Duodenal mucosa (tissue), 2 donors: ENCODE data around the gene SLC35G1.

Source experiments
- H3K27ac ChIP-seq: one replicate; pipeline ENCODE4 v1.7.0; 2013; ENCODE audit warnings: low read depth, low read length
- H3K27me3 ChIP-seq, 2 donors: one replicate each; pipeline ENCODE4 v1.7.0; 2013; ENCODE audit warnings: low read length in 2 of 2, control low read depth in 1 of 2; ENCODE audit not compliant: insufficient read depth in 2 of 2, control insufficient read depth in 1 of 2
- H3K36me3 ChIP-seq, 2 donors: one replicate each; pipeline ENCODE4 v1.7.0; 2013; ENCODE audit warnings: low read length in 2 of 2, control low read depth in 1 of 2; ENCODE audit not compliant: insufficient read depth in 2 of 2, control insufficient read depth in 1 of 2
- H3K4me1 ChIP-seq, 2 donors: one replicate each; pipeline ENCODE4 v1.7.0; 2013; ENCODE audit warnings: low read length in 2 of 2, control low read depth in 1 of 2; ENCODE audit not compliant: insufficient read depth in 2 of 2, control insufficient read depth in 1 of 2
- H3K4me3 ChIP-seq, 2 donors: one replicate each; pipeline ENCODE4 v1.7.0; 2013; ENCODE audit warnings: low read length in 2 of 2, low read depth in 1 of 2
- H3K9ac ChIP-seq, 2 donors: one replicate each; pipeline ENCODE4 v1.7.0; 2013; ENCODE audit warnings: low read length in 2 of 2, low read depth in 1 of 2
- H3K9me3 ChIP-seq, 2 donors: one replicate each; pipeline ENCODE4 v1.7.0; 2013; ENCODE audit warnings: low read length in 2 of 2, control low read depth in 1 of 2; ENCODE audit not compliant: control insufficient read depth in 1 of 2

SLC35G1 gene

DNA sequence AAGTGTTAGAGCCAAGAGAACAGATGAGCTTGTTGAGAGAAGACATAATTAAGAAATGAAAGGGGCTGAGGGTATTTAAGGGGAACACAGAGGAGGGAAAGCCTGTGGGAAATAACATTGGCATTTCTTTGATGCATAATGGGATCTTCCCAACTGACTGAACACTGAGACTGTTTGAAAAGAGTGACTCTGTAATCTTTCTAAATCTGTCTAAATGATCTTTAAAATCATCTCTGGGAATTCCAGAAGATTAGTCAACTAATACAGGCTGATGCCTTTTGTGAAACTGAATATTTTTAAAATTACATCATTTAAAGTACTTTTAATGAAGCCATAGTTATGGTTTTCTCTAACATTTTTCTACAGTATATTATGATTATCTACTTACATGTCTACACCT is 17.4 kb upstream of the SLC35G1 start:
- peaks cover 15 to 29% of the 10 kb centered on the region in 2 donors for H3K4me1 ChIP-seq
- no peaks in the 10 kb centered on the region for H3K27me3 ChIP-seq
- no peak overlapping the region for H3K4me3 ChIP-seq
- H3K9ac ChIP-seq = no peak overlapping the region
- no peaks in the 10 kb centered on the region for H3K9me3 ChIP-seq
- no peak overlapping the region for H3K27ac ChIP-seq
- H3K36me3 ChIP-seq = no peaks in the 10 kb centered on the region

DNA sequence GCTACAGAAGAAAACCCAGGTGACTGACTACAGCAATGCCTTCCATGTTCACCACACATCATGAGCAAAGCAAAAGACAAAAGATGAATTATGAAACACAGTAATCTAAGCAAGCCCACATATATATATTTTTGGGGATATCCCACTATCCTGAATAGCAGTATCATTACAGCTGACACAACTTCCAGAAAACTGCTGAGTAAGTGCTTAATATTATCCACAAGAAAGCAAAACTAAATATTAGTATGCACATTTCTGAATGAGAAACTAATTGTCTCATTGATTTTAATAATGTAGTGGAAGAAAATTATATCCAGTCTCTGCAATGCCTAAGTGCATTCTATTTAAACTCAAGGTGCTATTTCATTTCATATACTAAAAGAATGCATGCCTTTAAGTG is 14.5 kb upstream of the SLC35G1 start:
- Histone ChIP-seq H3K27me3 (no peaks in the 10 kb centered on the region), H3K27ac (no peak overlapping the region), H3K4me1 (peaks cover 0 to 5% of the 10 kb centered on the region in 2 donors), H3K9me3 (no peaks in the 10 kb centered on the region), H3K9ac (no peak overlapping the region), H3K36me3 (no peaks in the 10 kb centered on the region), H3K4me3 (no peak overlapping the region)

- Histone ChIP-seq H3K27ac (no peak overlapping the region), H3K27me3 (no peaks in the 10 kb centered on the region), H3K36me3 (no peaks in the 10 kb centered on the region), H3K9ac (peak overlapping the region; percentile 53 to 90), H3K4me1 (peaks cover 23 to 38% of the 10 kb centered on the region in 2 donors), H3K4me3 (peak overlapping the region; percentile 90 to 93), H3K9me3 (no peaks in the 10 kb centered on the region)
Measured at GRCh38 chr10:93894516-93895378, 969 bp downstream of the SLC35G1 start.

GRCh38 chr10:93897070-93897780 is 3.4 kb downstream of the SLC35G1 start:
- Histone ChIP-seq H3K9ac (peak overlapping the region in 1 of 2 donors; percentile 21), H3K36me3 (peaks cover 0 to 10% of the 10 kb centered on the region in 2 donors), H3K4me3 (peak overlapping the region; percentile 26 to 90), H3K9me3 (no peaks in the 10 kb centered on the region), H3K27ac (no peak overlapping the region), H3K27me3 (no peaks in the 10 kb centered on the region), H3K4me1 (peaks cover 23 to 40% of the 10 kb centered on the region in 2 donors)

DNA sequence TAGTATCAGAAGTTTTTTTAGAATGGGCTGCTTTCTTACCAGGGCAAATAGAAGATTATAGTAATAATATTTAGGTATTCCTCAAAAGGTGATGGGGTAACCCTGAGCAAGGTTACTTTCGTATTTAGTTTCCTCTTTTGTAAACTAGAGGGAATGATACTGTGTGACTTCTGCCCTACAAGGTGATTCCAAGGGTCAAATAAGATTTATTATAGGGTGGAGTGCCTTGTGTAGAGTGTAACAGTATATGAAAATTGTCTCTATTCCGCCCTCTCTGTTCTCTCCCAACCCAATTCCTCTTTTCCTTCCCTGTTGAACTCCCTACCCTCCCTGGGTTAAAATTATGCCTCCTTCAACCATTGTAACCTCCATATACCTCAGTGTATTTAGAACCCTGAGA is 5.3 kb downstream of the SLC35G1 start:
- H3K27ac ChIP-seq = no peak overlapping the region
- peaks cover 23 to 40% of the 10 kb centered on the region in 2 donors for H3K4me1 ChIP-seq

DNA sequence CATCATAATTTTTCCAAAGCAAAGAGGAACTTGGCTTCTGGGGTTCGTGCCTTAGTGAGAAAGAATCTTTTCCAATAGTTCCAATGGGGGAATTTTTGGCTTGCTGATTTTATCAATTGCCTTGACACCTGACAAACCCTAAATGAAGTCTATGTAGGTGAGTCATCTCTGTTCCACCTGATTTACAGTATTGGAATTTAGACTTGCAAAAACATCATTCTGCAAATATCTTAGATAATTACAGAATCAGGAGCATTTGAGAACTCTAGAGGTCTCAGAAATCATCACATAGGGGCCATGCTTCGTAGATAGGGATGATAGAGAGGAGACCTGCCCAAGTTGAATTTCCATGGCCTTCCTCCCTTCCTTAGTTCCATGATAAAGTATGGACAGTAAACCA is 9.3 kb downstream of the SLC35G1 start:
- Histone ChIP-seq H3K27me3 (no peaks in the 10 kb centered on the region), H3K4me3 (no peak overlapping the region), H3K9ac (no peak overlapping the region), H3K9me3 (no peaks in the 10 kb centered on the region), H3K36me3 (peaks cover 6 to 20% of the 10 kb centered on the region in 2 donors), H3K4me1 (peaks cover under 1 to 18% of the 10 kb centered on the region in 2 donors), H3K27ac (no peak overlapping the region)

More for the DNA sequence above, 5.3 kb downstream of the SLC35G1 start:
- Histone ChIP-seq H3K4me3 (peak overlapping the region; percentile 17 to 36), H3K27me3 (no peaks in the 10 kb centered on the region), H3K9ac (no peak overlapping the region), H3K36me3 (peaks cover 0 to 10% of the 10 kb centered on the region in 2 donors), H3K9me3 (no peaks in the 10 kb centered on the region)

DNA sequence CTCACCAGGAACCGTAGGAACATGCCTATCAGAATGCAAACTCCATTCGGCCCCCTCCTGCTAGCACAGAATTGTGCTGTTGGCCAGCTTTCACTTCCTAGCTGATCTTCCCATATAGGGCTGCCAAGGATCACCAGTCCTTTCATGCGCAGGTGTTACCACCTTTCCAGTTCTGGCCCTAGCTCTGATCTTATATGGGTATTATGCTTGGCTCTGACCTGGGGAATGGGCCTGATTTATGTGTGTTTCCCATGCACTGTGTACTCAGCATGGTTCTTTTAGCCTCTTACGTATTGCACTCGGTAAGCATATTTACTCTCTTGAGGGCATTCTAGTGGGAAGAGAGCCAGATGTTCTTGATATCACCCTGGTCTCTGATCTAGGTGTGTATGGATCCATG is 11.1 kb downstream of the SLC35G1 start:
- Histone ChIP-seq H3K9ac (no peak overlapping the region), H3K4me1 (peaks cover 0 to under 1% of the 10 kb centered on the region in 2 donors), H3K27me3 (no peaks in the 10 kb centered on the region), H3K4me3 (no peak overlapping the region), H3K9me3 (no peaks in the 10 kb centered on the region), H3K36me3 (peaks cover 16 to 31% of the 10 kb centered on the region in 2 donors), H3K27ac (no peak overlapping the region)

DNA sequence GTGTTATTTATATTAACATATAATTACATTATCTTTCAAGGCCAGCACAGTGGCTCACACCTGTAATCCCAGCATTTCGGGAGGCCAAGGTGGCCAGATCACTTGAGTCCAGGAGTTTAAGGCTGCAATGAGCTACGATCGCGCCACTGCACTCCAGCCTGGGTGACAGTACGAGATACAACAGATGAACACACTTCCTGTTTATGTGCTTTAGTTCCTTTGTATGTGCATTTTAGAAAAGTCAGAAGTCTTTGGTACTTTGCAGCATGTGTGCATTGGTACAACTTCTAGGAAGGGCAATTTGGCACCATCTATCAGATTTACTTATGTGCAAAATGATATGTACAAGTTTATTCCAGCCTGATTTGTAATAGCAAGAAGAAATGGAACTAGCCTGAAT is 13.3 kb downstream of the SLC35G1 start:
- Histone ChIP-seq H3K4me1 (no peaks in the 10 kb centered on the region), H3K36me3 (peaks cover 19 to 21% of the 10 kb centered on the region in 2 donors), H3K27me3 (no peaks in the 10 kb centered on the region)

DNA sequence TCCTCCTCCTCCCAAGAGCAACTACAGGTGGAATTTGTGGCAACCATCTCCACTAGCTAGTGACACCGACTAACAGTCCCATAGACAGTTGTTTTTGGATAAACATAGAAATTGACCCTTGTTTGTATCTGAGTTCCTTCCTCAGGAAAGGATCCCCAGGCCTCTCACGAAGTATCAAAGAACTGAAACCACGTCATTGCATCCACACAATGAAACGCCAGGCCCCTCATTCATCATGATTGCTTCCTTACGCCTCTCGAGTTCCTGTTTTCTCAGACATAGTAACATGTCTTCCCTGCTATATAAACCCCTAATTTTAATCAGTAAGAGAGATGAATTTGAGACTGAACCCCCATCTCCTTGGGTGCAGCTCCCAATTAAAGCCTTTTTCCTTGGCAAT is 18.1 kb downstream of the SLC35G1 start:
- Histone ChIP-seq H3K27ac (no peak overlapping the region), H3K27me3 (no peaks in the 10 kb centered on the region), H3K4me3 (no peak overlapping the region), H3K36me3 (peaks cover 18 to 19% of the 10 kb centered on the region in 2 donors), H3K9ac (no peak overlapping the region), H3K4me1 (peaks cover 0 to 1% of the 10 kb centered on the region in 2 donors), H3K9me3 (no peaks in the 10 kb centered on the region)

More for the DNA sequence above, 13.3 kb downstream of the SLC35G1 start:
- Histone ChIP-seq H3K9me3 (no peaks in the 10 kb centered on the region), H3K27ac (no peak overlapping the region), H3K4me3 (no peak overlapping the region), H3K9ac (no peak overlapping the region)

DNA sequence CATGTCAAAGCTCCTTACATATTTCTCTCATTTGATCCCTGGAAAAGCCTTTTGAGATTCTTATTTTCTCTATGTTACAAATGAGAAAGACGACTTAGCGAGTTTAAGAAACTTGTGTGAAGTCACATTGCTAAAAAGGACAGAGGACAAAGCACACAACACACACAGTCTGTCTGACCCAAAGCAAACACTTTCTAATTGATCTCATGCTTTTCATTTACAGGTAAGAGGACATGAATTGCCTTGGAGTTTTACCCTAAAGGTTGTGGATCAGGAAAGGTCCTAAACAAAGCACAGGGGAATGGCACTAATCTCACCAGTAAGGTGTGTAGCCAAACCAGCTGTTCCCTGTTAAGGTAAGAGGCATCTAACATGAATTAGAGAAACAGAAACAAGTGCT is 18.7 kb downstream of the SLC35G1 start:
- Histone ChIP-seq H3K4me1 (peaks cover 0 to 7% of the 10 kb centered on the region in 2 donors), H3K9ac (no peak overlapping the region), H3K27me3 (no peaks in the 10 kb centered on the region), H3K36me3 (peaks cover 14% of the 10 kb centered on the region in 2 donors), H3K9me3 (no peaks in the 10 kb centered on the region), H3K4me3 (no peak overlapping the region), H3K27ac (no peak overlapping the region)
